ENCODE measurements around the gene OBSCN.

OBSCN gene

DNA sequence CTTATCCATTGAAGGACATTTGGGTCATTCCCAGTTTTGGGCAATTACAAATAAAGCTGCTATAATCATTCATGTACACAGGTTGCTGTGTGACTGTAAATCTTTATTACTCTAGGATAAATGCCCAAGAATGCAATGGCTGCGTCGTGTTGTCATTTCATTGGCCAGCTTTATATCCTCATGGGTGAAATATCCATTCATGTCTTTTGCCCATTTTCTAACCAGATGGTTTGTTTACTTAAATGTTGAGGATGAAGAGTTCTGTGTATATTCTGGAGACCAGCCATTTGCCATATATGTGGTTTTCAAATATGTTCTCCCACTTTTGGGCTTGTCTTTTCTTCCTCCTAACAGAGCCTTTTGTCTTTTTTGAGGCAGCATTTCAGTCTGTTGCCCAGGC is 173.5 kb downstream of the OBSCN start:
- DNase-seq (ENCODE audit: low spot score): no peak

DNA sequence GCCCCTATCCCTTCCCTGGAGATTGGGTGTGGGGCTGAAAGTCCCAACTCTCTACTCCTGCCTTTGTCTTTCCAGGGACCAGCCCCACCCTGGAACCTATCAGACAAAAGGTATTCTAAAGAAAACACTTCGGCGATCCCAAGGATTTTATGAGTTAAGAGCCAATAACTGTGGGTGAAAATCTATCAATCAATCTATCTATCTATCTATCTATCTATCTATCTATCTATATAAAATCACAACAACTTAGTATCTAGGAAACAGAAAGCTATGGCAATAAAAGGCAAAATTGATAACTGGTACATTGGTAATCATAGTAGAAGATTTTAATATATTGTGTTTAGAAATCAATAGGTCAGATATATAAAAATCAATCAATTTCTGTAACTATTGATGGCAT is 175.9 kb downstream of the OBSCN start:
- DNase-seq (ENCODE audit: low spot score): no peak

DNA sequence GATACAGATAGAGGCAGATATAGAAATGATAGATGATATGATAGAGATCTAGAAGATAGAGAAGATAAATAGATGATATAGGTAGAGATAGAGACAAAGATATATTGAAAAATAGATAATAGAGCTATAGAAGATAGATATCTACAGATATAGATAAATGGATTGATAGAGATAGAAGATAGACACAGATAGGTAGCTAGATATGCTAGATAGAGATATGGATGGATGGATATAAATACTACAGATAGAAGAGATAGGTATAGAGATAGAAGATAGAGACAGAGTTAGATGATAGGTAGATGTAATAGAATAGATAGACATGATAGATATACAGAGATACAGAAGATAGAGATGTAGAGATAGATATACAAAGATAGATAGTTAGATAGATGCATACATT is 177.4 kb downstream of the OBSCN start:
- DNase-seq (ENCODE audit: low spot score): no peak

DNA sequence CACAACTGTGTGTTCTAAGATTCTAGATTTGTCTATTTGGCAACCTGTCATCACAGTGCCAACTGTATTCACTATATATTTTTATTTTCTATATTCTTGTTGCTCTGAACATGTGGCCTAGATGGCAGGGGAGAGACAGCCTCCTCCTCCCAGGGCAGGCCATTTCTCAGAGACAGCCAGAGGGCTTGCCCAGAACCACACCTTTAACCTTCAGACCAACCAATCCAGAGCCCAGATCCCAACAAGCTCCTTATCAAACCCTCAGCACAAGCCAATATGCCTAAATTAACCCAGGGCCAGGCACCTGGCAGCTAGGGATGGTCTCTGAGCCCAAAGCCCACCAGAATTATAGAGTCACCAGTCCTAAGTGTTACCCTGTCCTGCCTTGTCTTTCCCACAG is 179.5 kb downstream of the OBSCN start:
- no peak for DNase-seq (ENCODE audit: low spot score)

DNA sequence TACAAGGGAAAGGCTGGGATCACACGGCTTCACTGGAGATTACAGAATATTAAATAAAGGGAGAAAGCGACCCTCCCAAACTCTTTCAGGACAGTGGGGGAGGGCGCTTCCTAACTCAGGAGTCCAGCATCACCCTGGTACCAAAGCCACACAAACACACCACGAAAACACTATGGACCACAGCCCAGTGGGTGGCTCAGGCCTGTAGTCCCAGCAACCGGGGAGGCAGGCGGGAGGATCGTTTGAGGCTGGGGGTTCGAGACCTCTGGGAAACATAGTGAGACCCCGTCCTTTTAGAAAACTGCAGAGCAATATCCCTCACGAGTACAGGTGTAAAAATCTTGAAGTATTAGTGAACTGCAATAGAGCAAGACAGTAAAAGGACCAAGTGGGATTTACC is 182.8 kb downstream of the OBSCN start:
- no peak for DNase-seq (ENCODE audit: low spot score)

DNA sequence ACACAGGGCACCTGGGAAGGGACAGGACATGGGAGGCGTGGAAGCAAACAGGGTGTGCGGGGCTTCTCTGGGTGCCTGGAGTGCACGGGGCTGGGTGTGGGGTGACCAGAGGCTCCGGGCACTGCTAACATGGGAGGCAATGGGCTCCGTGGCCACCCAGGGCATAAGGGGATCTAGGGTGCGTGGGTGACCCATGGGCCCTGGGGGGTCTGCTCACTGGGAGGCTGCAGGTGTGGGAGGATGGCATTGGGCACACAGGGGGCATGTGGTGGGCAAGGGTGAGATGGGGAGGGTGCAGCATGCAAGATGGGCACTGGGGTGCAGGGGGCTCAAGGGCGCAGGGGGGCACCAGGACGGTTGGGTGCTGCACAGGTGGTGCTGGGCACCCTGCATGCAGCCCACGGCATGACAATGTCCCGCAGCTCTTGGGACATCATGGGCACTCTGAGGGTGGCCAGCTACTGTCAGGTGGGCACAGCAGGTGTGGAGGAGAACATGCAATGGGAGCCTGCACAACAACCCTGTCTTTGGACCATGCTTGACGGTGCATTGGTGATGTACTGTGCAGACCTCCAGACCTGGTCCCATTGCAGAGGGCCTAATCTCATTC is 183.7 kb downstream of the OBSCN start:
- no peak for DNase-seq (ENCODE audit: low spot score)

DNA sequence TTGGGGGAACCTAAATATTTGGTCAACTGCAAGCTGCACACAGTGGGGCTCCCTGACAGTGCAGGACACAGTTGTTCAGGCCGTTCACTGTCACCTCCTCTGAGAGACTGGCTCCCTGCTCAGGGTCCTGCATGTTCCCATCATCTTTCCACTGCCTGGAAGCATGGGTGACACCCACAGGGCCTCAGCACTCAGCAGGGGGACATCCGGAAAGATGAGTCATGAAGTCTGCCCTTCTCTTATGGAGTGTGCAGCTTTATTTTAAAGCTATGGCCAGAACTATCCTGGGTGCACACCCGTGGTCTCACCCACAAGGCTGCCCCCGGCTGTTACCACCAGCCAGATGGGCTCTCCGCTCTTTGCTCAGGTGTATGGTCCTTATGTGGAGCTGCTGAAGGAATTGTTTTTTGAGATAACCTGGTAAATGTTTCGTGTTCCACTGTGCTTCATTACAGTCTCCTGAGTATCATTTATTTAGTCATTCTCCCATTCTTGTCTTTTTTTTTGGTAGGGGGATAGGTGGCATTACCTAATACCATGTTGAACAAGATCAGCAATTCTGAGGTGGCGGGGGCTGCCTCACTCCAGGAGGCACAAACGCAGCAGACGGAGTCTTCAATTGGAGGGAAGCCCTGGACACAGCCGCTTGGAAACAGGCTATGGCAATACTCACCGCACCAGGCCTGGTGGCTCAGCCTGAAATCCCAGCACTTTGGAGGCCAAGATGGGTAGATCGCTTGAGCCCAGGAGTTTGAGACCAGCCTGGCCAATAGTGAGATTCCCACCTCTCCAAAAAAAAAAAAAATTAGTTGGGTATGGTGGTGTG is 184.5 kb downstream of the OBSCN start:
- no peak for DNase-seq (ENCODE audit: low spot score)

DNA sequence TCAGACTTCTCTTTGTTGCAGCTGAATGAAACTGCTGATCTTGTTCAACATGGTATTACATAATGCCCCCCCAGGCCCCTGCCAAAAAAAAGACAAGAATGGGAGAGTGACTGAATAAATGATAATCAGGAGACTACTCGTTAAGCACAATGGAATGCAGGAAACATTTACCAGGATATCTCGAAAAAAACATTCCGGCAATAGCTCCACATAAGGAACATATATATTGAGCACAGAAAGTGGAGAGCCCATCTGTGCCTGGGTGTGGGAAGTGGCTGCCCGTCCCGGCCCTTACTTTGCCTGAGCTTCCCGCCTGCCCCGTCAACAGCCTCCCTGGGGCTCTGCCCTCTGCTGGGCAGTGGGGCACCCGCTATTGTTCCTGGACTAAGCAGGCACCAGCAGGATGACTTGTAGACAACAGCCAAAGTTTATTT is 185.4 kb downstream of the OBSCN start:
- no peak for DNase-seq (ENCODE audit: low spot score)

DNA sequence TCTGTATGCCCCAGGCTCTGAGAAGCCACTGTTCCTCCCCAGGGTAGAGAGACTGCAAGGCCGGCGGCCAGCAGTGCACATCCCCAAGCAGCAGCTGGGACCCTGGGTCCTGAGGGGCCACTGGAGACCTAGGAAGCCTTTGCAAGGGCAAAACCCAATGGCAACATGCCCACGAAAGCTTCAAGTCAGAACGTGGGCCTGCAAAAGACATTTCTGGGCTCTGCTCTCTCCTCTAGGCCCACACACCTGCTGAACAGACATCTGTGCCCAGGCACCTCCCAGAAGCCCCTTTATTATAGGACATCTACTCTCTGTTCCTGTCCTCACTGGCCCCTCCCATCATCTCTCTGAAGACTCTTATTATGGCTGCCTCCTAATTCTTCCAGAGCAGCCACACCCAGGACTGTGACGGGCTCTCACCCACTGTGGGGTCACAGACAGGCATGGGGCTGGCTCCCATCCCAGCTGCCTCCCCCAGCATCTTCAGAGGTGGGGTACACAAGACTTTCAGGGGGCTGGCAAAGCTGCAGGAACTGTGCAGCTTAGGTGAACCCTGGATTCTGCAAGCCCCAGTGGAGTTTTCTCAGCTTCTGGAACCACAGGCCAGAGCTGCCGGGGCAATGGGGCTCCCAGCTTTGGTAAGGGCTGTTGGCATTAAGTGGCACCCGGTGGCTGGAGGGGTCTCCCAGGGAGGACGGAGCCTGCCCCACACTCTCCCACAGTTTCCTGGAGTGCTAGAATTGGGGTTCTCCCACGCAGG is 186.1 kb downstream of the OBSCN start:
- DNase-seq (ENCODE audit: low spot score): no peak

DNA sequence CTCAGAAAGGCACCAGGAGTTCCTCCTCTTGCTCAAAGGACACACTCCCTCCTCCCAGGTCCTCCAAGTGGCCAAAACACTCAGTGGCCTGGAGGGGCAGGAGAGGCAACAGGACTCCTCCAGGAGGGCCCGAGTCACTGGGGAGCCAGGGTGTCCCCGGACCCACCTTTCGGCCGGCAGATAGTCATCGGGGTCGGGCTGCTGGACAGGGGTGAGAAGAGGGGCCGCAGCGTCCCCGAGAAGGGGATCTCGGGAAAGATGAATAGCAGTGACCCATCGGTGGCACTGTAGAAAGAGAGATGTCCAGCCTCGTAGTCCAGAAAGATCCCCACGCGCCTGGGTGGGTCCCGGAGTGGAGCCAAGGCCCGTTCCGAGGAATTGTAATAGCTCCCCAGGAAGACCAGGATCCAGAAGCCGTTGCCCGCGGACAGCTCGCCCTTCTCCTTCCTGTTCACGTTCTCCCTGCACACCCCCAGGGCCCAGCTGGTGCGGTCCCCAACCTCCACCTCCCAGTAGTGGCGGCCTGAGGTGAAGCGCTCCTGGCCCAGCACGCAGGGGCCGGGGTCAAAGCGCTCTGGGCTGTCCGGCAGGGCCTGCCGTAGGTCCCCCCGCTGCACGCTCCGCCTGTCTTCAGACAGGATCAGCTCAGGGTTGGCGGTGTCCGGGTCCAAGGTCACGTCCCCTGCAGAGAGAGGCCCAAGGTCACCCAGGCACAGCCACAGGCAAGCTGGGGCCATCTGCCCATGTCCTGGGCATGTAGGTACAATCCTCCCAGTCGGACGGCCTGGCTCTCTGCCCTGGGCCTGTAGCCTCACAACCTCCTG is 186.9 kb downstream of the OBSCN start:
- no peak for DNase-seq (ENCODE audit: low spot score)

DNA sequence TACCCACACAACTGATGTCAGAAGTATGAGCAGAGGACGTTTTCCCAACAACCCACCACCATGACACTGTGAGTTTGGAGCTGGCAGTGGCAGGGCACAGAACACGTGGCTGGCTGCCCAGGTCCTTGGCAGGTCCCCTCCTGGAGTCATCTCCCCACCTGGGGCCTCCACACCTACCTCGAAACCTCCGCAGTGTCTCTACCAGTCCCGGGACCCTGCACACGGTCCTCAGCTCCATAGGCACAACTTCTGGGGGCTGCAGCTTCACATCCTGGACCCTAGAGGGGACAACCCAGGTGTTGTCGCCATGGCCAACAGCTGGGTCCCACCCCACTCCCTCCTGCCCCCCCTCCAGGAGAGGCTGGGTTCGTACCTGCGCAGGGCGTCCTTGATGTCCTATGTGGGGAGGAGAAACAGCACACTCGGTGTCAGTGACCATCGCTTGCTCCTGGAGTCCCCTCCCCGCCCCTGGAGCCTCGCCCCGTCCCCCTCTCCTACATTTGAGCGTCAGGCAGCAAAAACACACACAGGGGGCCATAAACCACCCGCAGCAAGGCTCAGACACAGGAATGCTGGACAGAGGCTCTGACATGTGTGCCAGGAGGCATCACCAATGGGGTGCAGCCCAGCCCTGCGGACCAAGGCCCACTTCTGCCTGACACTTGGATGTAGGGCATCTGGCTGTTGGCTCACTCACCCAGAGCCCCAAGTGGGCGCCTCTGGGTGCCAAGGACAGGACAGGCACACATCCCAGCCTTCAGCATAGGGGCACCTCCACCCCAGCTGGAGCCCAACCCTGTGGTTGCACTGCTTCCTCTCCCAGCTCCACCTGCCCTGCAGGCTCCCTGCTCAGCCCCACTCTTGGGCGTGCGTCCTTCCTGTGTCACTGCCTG is 189.2 kb downstream of the OBSCN start:
- DNase-seq (ENCODE audit: low spot score): no peak

DNA sequence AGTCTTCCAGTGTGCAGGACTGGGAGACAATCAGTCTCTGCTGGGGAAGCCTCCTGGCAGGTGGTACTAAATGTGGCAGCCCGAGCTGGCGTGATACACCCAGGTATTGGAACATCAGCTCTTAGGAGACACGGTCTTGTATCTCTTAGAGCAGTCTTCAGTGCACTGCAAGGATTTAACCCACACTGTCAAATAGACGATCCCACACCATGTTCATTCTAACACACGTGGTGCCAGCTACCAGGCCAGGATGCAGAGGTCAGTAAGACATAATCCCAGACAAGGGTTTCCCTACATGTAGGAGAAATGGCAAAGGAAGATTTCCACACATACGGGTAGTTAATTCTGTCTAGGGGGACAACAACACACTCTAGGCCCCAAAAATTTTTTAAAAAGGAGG is 190.1 kb downstream of the OBSCN start:
- no peak for DNase-seq (ENCODE audit: low spot score)

DNA sequence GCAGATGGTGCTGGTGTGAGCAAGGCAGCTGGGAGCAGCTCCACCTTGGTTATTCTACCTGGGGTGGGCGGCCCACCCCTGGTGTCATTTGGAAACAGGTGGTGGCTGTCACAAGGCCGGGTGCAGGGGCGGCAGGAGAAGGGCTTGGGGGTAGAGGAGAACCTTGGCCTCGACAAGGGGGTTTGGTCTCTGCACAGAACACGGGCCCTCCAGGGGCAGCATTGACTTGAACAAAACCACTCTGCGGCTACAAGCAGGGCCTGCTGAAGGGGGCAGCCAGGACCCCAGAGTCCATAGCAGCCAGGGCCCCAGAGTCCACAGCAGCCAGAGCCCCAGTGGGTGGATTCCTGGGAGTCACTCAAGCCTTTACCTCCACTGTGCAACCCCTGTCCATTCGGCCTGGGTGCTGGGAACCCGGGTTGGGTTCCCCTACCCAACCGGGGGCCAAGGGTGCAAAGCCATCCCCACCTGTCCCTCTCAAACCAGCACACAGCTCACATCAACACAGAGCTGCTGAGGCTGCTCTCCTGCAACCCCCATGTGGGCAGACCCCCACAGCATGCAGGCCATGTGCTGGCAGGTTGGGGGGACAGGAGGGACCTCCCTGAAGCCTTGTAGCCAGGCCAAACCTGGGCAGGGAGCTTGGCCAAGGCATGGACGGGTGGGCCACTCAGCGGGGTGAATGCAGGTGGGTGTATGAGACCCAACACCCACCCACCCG is 191.1 kb downstream of the OBSCN start:
- DNase-seq (ENCODE audit: low spot score): no peak

DNA sequence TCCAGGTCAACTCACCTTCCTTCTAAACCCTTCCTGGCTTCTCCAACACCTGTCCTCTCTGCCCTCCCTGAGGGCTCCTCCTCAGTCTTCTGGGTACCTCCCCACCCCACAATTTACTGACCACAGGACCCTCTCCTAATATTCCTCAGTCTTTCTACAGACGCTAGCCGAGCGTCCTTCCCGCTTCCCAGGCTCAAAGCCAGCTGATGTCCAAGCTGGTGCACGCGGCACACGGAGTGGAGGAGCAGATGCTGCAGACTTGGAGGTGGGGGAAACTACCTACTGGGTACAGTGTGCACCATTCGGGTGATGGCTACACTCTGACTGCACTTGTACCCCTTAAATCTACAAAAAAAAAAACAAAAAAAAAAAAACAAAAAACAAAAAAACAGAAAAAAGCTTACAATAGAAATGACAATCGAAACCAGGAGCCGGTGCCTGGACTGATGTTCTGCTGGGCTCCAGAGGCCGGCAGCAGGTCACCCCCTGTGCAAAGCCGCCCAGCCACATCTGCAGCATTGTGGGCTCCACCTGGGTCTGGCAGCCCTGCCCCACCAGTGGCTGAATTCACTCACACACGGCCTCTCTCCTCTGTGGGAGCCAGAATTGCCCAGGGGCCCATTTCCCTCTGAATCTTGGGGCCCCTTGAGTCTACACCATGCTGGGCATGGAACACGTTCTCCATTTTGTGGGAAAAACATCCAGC is 191.8 kb downstream of the OBSCN start:
- DNase-seq (ENCODE audit: low spot score): no peak

DNA sequence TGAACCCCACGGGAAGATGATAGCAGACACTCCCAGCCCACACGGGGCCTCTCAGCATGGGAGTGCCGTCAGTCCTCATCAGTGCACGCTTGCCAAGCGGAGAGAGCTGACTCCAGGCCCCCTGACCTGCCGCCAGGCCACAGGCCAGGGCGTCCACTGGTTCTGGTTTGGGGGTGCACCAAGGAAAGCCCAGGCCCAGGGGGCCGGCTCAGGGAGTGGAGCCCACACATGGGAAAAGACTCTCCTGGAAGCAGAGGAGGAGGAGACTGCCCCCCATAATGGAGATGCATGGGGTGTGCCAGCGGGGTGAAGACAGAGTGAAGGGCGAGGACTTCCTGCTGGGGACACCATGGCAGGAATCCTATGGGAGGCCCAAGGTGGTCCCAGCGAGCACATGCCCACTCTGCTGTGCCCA is 192.4 kb downstream of the OBSCN start:
- no peak for DNase-seq (ENCODE audit: low spot score)

DNA sequence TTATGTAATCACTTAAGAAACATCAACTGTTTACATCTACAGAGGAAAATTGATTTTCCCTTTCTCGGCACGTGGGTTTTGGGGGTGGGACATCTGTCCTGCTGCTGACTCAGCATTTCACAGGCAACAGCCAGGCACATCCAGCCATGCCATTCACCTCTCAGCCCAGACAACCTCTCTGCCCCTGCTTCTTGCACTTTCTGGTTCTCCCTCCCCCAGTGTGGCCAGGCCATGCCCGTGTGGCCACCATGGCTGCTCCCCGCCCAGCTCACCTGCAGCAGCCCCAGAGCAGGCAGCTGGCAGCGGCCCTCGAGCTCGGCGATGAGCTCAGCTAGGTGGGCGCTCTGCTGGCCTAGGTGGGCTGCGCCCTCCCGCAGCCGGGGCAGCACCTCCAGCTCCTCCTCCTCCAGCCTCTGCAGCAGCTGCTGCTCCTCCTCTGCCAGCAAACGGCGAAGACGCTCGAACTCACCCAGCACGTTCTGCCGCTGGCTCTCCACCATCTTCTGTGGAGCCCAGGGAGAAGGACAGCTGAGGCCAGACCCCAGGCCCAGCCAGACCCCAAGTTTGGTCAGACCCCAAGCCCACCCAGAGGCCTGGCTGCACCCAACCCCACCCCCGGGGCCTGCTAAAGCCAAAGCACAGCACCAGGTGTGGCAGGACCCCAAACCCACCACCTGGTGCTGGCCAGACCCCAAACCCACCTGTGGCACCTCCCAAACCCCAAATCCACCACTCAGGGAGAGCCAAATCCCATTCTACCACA is 193.0 kb downstream of the OBSCN start:
- DNase-seq (ENCODE audit: low spot score): no peak

DNA sequence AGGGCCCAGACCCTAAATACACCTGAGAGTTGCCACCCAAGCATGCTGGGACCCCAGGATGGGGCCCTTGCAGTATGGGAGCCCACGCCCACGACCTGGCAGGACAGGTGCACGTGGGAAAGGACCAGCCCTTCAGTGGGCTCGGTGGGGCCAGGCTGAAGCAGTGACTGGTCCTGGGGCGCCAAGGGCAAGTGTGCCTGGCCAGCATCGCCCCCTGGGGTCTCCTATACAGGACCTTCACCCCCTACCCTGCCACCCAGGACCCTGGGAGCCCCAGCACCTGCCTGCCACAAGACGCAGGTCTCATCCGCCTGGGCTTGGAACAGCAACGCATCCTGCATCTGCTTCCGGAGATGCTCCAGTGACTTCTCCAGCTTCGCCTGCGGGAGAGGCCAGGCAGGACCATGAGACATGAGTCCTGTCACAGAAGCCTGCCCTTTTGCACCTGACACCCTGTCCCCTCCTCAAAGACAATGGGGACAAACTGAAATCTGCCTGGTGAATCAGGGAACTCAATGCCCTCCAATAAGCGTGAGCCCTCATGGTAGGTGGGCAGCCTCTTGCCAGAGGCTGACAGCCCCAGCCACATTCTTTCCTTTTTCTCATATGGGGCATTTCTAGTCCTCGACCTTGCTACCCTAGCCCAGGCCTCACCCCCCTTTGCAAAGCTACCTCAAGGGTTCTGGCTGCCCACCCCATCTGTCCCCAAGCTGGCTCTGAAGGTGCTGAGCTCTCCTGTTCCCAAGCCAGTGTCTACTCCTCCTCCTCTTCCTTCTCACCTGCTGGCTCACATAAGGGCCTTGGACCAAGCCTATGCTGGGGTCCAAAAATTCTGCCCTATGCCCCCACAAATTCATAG is 194.2 kb downstream of the OBSCN start:
- no peak for DNase-seq (ENCODE audit: low spot score)

DNA sequence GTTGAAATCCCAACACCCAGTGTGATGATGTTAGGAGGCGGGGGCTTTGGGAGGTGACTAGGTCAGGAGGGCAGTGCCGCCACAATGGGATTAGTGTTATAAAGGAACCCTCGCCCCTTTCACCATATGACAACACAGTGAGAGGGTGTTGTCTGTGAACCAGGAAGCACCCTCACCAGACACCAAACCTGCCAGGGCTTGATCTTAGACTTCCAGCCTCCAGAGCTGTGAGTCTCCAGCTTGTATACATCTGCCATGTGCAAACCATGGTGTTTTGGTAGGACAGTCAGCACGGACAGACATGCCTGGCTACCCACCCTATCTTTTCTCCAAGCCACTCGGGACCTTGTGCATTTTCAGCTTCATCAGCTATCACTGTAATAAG is 194.8 kb downstream of the OBSCN start:
- DNase-seq (ENCODE audit: low spot score): no peak
